Measurements from ENCODE around the gene FAM120A.

Gene FAM120A

DNA sequence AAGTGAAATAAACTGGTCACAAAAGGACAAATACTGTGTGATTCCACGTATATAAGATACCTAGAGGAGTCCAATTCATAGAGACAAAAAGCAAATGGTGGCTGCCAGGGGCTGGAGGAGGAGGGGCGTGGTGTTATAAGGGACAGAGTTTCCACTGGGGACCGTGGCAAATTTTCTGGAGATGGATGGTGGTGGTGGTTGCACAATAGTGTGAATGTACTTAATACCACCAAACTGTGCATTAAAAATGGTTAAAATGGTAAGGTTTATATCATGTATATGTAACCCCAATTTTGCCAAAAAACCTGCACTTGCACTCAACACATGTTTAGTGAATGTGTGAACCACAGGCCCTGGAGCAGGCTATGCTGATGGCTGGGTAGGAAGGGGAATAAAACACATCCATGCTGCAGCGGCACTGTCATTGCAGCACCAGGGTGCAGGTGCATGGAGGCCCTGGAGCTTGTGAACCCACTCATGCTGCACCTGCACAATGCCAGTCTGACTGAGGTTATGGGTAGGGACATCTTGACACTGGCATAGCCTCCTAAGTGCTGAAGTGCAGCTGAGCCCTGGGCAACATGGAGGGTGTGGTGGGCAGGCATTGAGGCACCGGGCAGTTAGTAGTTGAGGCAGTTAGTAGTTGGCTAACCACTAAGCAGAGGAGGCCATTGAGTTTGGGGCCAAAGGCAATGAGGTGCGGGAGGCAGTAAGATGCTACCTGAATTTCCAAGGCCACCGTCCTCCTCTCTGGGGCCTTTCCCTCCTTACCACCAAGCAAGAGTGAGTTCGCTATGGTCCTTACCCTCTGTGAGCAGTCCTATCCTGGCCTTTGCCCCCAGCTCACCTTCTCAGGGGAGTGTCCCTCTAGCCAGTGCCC is 121.4 kb downstream of the FAM120A start:
- no peak for DNase-seq
- TF ChIP-seq POLR2A (IDR thresholded peaks at IDR 0.05; ENCODE audit: low read length) (no peak), GATA1 (IDR thresholded peaks at IDR 0.05; ENCODE audit: low read depth, low read length) (no peak)

GRCh38 chr9:93573516-93573828 is 122.0 kb downstream of the FAM120A start:
- TF ChIP-seq POLR2A (IDR thresholded peaks at IDR 0.05; ENCODE audit: low read length) (no peak), GATA1 (IDR thresholded peaks at IDR 0.05; ENCODE audit: low read depth, low read length) (no peak)
- DNase-seq, result no peak

DNA sequence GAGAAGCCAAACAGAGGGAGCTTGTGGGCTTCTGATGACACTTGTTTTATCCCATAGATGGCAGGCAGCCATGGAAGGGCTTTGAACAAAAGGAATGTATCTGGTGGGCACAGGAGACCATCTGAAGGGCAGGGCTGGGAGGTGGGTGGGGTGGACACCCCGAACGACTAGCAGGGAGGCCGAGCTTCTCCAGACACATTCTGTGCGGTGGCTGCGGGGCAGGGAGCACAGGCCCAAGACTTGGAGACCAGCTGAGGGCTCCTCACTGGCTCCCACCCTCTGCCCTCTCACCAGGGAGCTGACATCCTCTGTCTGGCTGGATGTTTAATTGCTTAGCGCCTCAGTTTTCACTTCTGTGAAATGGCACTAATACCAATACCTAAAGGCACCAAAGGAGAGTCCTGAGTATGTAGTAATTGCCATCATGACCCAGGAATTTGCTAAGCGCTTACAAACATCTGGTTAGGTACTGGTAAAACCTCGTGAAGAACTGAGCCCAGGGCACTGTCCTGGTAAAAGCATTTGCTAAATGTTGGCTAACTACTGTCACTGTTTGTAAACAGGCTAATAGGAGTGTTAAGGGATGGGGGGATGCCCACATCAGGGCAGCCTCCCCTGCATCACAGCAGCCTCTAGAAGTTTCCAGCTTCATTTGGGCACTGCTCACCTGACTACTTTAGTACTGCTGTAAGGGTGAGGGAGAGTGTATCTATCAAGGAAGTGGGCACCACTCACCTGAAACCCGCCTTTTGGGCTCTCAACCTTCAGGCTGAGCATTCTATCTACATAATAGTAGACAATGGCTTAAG is 122.8 kb downstream of the FAM120A start:
- TF ChIP-seq POLR2A (IDR thresholded peaks at IDR 0.05; ENCODE audit: low read length) (no peak), GATA1 (IDR thresholded peaks at IDR 0.05; ENCODE audit: low read depth, low read length) (no peak)
- DNase-seq, result no peak

DNA sequence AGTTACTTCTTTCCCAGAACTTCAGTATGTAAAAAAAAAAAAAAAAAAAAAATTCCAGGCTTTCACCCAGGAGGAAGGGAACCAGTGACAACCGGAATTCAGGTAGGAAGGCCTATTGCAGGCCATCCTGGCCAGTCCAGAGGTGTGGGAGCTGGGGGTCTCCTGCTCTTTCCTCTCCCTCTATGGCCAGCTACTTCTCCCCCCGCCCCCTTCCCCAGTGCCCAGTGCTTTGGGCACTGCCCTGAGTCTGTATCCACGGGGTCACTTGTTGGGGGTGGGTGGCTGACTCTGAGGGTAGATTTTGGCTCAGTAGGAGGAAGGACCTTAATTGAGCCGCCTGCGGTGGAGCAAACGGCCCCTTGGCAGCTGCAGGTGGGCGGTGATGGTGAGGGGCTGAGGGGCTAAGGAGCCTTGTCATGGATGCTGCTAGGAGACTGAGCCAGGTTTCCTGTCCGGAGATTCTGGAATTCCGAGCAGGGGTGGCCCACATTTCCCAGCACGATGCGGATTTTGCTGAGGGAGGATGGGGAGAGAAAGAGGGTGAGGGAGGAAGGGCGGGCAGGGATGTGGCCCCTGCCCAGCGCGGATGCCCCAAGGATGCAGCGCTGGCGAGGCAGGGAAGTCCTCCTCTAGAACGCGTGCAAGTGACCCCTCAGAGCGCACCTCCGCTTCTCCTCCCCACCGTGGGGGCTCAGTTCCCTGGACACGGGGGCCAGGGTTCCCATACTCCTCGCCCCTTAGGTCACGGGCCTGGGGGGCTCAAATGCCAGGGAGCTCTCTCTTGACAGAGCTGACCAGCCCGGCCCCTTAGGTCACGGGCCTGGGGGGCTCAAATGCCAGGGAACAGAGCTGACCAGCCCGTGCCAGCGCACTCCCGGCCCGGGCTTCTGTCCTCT is 123.7 kb downstream of the FAM120A start:
- no peak for TF ChIP-seq POLR2A (IDR thresholded peaks at IDR 0.05; ENCODE audit: low read length)
- TF ChIP-seq GATA1 (IDR thresholded peaks at IDR 0.05; ENCODE audit: low read depth, low read length), result no peak
- DNase-seq, result no peak

DNA sequence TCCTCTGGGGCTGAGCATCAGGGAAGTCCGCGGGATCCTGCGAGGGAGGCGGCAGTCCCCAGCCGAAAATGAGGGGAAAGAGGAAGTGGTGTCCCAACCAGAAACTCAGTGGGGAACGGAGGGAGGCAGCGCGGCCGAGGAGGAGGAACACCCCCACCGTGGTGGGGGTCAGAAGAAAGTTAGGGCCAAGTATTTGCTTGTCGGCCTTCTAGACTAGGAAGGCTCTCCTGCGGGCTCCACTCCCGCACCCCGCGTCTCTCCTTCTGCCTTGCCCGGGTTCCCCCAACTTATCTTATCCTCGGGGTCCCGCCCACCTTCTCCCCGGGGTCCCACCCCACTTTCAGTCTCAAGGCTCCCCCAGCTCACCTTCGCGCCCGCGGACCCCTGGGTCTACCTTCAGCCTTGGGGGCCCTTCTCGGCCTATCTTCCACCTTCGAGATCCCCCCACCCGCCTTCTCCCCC is 124.3 kb downstream of the FAM120A start:
- TF ChIP-seq GATA1 (IDR thresholded peaks at IDR 0.05; ENCODE audit: low read depth, low read length) (no peak), POLR2A (IDR thresholded peaks at IDR 0.05; ENCODE audit: low read length) (peak; percentile 82)
- peak; percentile 81 to 85 for DNase-seq

GRCh38 chr9:93576258-93577077 is 125.0 kb downstream of the FAM120A start, which contains the start of gene PHF2:
TSS of gene PHF2 (plus strand) at chr9:93576584. CDS start at chr9:93576774, 190 bp downstream.
- peak; percentile 60 to 76 for DNase-seq

DNA sequence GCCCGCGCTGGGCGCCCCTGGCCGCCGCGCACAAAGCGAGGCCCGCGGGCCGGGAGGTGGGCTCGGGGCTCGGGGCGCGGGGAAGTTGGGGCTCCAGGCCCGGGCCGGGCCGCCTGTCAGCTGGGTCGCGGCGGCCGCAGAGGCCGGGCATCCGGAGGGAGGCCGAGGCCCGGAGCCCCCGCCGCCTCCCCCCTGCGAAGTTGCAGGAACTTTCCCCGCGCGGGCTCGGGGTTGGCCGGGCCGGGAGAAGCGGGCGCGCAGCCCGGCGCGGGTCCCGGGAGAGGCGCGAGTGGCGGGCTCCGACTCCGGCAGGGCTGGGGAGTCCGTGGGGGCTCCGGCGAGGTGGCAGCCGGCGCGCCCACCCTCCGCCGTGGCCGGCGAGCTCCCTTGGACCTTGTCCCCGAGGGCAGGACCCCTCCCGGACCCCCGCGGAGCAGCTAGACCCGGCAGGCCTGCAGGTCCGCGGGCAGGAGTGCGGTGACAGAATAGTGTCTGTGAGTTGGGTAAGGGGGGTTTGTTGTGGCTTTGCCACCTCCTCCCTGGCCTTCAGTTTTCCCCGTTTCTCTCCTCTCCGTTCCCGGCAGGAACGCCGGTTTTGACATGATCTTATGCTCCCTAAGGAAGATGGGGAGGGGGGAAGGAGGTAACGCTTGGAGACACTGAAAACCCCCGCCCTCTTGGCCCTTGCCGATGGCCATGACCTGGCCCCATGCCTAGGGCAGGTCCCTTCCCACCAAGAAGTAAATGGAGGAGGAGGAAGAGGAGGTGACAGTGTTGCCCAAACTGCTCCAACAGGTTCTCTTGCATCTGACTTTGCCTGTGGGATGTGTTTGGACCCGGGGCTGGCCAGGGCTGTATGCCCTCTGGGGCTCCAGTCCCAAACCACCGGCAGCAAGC is 125.8 kb downstream of the FAM120A start:
- peak; percentile 54 to 68 for DNase-seq
- TF ChIP-seq POLR2A (IDR thresholded peaks at IDR 0.05; ENCODE audit: low read length), result peak; percentile 21
- TF ChIP-seq GATA1 (IDR thresholded peaks at IDR 0.05; ENCODE audit: low read depth, low read length), result no peak

More at GRCh38 chr9:93576258-93577077, 125.0 kb downstream of the FAM120A start, which contains the start of gene PHF2:
- TF ChIP-seq GATA1 (IDR thresholded peaks at IDR 0.05; ENCODE audit: low read depth, low read length), result no peak
- no peak for TF ChIP-seq POLR2A (IDR thresholded peaks at IDR 0.05; ENCODE audit: low read length)

DNA sequence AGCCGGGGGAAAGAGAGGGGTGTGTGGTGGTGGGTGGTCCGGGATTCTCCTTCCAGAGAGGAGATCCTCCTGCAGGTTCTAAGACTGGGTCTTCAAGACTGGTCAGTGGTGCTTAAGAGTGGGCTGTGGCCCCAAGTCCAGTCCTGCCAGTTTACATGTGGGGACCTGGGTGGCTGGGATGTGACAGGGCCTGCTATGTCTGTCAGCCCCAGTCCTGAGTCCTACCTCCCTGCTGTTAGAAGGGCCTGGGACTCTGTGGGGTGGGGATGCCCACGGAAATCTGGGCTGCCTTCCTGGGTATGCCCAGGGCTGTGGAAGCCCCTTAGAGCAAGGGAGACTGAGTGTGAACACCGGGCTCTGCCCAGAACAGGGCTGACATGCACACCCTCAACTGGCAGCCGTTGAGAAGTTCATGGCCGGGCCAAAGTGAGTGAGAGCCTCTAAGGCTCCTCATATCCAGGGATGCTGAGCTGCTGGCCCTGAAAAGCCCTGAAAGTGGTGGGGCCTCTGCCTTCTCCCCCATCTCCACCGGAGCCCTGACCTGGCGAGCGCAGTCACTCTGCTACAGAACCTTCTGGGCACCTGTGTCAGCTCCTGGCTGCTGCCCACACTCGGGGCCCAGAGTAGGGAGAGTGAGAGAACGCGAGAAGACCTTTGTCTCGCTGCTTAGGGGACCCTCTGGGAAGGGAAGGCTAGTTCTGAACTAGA is 126.6 kb downstream of the FAM120A start:
- no peak for DNase-seq
- TF ChIP-seq GATA1 (IDR thresholded peaks at IDR 0.05; ENCODE audit: low read depth, low read length) (no peak), POLR2A (IDR thresholded peaks at IDR 0.05; ENCODE audit: low read length) (no peak)

DNA sequence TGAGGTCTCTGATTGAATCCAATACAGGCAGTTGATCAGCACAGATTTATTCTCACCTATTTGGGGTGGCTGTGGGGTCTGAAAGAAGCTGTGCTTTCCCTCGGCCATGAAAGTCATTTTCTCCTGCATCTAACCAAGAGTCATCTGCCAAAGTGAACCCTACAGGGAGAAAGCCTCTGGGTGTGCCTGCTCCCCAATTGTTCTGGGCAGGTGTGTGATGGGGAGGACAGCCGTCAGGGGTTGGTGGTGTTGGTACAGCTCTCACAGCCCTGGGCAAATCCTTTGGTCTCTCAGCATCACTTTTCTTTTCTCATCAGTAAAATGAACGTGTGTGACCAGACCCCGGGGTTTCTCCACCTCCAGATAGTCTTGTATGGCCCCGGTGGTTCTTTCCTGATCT is 127.4 kb downstream of the FAM120A start:
- TF ChIP-seq POLR2A (IDR thresholded peaks at IDR 0.05; ENCODE audit: low read length), result no peak
- TF ChIP-seq GATA1 (IDR thresholded peaks at IDR 0.05; ENCODE audit: low read depth, low read length), result no peak
- DNase-seq, result no peak

- DNase-seq, result no peak
- TF ChIP-seq GATA1 (IDR thresholded peaks at IDR 0.05; ENCODE audit: low read depth, low read length) (no peak), POLR2A (IDR thresholded peaks at IDR 0.05; ENCODE audit: low read length) (no peak)
Measured at GRCh38 chr9:93579711-93580516, 128.4 kb downstream of the FAM120A start.
